ENCODE data around the gene AUTS2.

AUTS2 gene

DNA sequence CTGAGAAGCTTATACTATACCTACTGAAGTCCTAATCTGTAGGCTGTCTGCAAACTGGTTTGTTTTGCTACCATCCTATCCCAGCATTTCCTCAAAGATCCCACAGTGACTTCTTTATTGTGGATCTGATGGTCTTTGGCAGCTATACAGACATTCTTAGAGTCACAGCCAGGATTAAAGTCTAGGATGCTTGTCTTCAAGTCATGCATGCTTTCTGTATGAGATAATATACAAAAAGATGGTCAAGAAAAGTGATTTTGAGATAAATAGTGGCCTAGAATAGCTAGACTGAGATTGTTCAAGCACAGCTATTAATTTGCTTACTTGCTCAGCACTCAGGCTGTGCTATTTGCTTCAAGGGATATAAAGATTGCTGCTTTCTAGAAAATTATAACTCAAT is 454.4 kb downstream of the AUTS2 start:
- no peak overlapping the region for H3K4me3 ChIP-seq (ENCODE audit: low read length)
- DNase-seq (ENCODE audit: low read depth): no peak
- TF ChIP-seq, protein P1, sequence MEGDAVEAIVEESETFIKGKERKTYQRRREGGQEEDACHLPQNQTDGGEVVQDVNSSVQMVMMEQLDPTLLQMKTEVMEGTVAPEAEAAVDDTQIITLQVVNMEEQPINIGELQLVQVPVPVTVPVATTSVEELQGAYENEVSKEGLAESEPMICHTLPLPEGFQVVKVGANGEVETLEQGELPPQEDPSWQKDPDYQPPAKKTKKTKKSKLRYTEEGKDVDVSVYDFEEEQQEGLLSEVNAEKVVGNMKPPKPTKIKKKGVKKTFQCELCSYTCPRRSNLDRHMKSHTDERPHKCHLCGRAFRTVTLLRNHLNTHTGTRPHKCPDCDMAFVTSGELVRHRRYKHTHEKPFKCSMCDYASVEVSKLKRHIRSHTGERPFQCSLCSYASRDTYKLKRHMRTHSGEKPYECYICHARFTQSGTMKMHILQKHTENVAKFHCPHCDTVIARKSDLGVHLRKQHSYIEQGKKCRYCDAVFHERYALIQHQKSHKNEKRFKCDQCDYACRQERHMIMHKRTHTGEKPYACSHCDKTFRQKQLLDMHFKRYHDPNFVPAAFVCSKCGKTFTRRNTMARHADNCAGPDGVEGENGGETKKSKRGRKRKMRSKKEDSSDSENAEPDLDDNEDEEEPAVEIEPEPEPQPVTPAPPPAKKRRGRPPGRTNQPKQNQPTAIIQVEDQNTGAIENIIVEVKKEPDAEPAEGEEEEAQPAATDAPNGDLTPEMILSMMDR (conservative IDR thresholded peaks at IDR 0.05; ENCODE audit: low read depth, low read length): no peak

DNA sequence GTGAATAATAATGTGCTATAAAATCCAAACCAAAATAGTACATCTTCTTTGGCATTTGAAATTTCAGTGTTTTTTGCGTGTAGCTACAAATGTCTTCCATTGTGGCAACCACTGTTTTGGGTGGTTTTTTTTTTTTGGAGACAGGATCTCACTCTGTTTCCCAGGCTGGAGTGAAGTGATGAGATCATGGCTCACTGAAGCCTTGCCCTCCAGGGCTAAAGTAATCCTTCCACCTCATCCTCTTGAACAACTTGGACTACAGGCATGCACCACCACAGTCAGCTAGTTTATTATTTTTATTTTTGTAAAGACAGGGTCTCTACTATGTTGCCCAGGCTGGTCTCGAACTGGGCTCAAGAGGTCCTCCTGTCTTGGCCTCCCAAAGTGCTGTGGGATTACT is 455.1 kb downstream of the AUTS2 start:
- TF ChIP-seq, protein P1 (conservative IDR thresholded peaks at IDR 0.05; ENCODE audit: low read depth, low read length): no peak
- H3K4me3 ChIP-seq (ENCODE audit: low read length): no peak overlapping the region
- no peak for DNase-seq (ENCODE audit: low read depth)

DNA sequence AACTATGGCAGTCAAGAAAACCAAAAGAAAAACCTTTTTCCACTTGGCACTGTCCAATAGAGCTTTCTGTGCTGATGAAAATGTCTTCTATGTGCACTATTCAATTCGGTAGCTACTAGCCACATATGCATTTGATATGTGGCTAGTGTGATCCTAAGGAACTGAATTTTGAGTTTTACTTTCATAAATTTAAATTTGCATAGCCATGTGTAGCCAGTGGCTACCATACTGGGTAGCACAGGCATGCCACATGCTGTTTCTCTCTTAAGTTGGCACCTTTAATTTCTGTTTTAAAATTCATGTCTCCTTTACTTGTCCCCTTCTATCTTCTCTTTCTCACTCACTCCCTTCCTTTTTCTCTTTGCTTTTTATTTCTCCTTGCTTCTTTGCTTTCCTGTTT is 455.7 kb downstream of the AUTS2 start:
- TF ChIP-seq, protein P1 (conservative IDR thresholded peaks at IDR 0.05; ENCODE audit: low read depth, low read length): no peak
- no peak overlapping the region for H3K4me3 ChIP-seq (ENCODE audit: low read length)

DNA sequence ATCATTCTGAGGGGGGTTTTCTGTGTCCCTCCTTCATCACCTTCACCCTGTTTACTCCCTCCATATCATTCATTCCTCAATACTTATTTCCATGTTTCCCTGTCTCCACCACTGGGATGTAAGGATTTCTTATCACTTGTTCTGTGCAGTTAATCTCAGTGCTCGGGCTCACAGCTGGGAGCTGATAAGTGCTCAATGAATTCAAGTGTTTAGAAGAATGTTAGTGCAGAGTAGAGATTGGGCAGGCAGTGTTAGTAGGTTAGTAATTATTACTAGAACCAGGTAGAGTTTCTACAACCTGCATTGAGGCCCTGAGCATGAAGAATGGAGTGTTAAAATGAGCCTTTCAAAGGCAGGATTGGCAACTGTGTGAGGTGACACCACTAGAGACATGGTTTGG is 458.1 kb downstream of the AUTS2 start:
- TF ChIP-seq, protein P1 (conservative IDR thresholded peaks at IDR 0.05; ENCODE audit: low read depth, low read length): no peak
- no peak overlapping the region for H3K4me3 ChIP-seq (ENCODE audit: low read length)
- no peak for DNase-seq (ENCODE audit: low read depth)

More for the DNA sequence above, 455.7 kb downstream of the AUTS2 start:
- DNase-seq (ENCODE audit: low read depth): no peak

DNA sequence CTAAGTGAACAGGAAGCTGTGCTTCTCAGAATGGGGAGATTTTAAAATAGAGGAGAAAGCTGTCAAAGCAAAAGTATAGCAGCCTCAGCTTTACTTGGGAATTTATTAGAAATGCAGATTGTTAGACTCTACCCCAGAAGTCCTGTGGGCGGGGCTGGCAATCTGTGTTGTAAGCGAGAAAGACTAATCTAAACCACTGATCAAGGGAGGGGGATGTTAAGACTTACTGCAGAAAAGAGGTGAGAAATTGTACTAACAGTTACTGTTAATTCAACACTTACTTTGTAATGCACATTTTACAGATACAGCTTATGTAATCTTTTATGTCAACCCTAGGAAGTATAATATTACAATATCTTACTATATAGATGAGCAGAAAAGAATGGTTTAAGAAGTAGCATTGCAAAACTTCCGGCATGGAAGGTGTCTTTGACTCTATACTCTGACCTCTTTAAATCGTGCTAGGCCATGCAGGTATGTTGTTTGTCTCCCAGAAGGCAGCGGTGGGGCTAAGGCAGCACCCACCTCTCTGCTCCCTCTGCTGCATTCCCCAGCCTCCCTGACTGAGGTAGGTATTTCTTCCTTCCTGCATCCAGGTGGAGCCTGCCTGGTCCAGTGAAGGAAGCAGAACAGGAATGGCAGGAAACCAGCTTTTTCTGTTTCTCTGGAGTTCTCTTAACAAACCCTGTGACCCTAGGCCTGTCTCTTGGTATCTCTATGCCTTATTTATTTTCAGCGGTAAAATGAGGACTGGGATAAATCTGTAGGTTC is 462.2 kb downstream of the AUTS2 start:
- no peak overlapping the region for H3K4me3 ChIP-seq (ENCODE audit: low read length)
- no peak for DNase-seq (ENCODE audit: low read depth)
- TF ChIP-seq, protein P1 (conservative IDR thresholded peaks at IDR 0.05; ENCODE audit: low read depth, low read length): no peak

DNA sequence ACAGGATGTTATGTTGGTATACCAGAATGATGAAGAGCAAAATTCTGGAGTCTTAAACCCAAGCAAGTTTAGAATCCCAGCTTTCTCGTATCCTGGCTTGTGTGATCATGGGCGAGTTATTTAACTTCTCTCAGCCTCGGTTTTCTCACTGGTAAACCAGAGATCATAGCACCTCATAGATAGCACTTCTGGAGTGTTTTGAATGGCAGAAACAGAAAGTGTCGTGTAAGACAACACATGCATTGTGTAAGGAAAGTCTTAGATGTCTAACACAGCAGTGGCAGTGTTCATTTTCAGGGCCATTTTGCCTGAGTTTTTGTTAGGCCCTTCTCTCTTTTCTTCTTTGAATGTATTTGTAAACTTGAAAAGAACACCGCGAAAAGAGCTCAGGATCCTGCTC is 465.1 kb downstream of the AUTS2 start:
- TF ChIP-seq, protein P1 (conservative IDR thresholded peaks at IDR 0.05; ENCODE audit: low read depth, low read length): no peak
- DNase-seq (ENCODE audit: low read depth): no peak
- no peak overlapping the region for H3K4me3 ChIP-seq (ENCODE audit: low read length)

DNA sequence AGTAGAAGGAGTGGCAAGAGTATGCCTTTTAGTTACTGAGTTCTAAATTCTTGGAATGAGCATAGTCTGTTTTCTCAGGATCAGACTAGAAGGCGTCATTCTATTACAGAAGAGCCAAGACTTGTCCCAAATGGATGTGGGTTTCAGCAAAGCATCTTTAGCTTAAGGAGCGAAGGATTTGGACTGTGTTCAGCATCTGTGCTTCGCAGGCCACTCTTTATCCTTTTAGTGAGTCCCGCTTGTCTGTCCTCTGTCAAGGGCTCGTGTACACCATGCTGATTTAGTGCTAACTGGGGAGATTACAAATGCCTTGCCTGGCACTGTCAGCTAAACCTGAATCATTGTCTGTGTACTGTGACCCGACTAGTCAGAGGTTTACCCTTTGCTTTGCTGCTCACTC is 465.7 kb downstream of the AUTS2 start:
- DNase-seq (ENCODE audit: low read depth): no peak
- TF ChIP-seq, protein P1 (conservative IDR thresholded peaks at IDR 0.05; ENCODE audit: low read depth, low read length): no peak
- no peak overlapping the region for H3K4me3 ChIP-seq (ENCODE audit: low read length)
